ENCODE data around the gene VWA3A. TPM values are rescaled to one million over a fixed set of nuclear protein-coding genes. Genes with fewer than 3 reads are reported as not detected.

VWA3A gene
- total RNA-seq, 2 donors from 2014 or later: 0.67 TPM; not detected in 1

- Mint-ChIP-seq H3K27me3 (no peaks in the 10 kb centered on the region), H3K9me3 (peaks cover 3% of the 10 kb centered on the region), H3K27ac (no peak overlapping the region), H3K4me1 (ENCODE audit: low read depth in 2 of 2) (peaks cover 25 to 26% of the 10 kb centered on the region in 2 donors), H3K4me3 (no peak overlapping the region), H3K36me3 (no peaks in the 10 kb centered on the region)
- ATAC-seq (no peak), DNase-seq (ENCODE audit: low spot score) (no peak)
Observed at GRCh38 chr16:22198547-22199293, 106.4 kb downstream of the VWA3A start.

GRCh38 chr16:22202261-22202637 is 109.9 kb downstream of the VWA3A start:
- DNase-seq (ENCODE audit: low spot score) (no peak), ATAC-seq (no peak)
- Mint-ChIP-seq H3K36me3 (no peaks in the 10 kb centered on the region), H3K27me3 (no peaks in the 10 kb centered on the region), H3K4me1 (ENCODE audit: low read depth in 2 of 2) (peaks cover 6 to 14% of the 10 kb centered on the region in 2 donors), H3K27ac (no peak overlapping the region), H3K9me3 (no peaks in the 10 kb centered on the region), H3K4me3 (no peak overlapping the region)

- DNase-seq (ENCODE audit: low spot score): no peak
- H3K9me3 Mint-ChIP-seq: no peaks in the 10 kb centered on the region
- no peaks in the 10 kb centered on the region for H3K36me3 Mint-ChIP-seq
- no peak for ATAC-seq
- no peaks in the 10 kb centered on the region for H3K27me3 Mint-ChIP-seq
- no peak overlapping the region for H3K4me3 Mint-ChIP-seq
- no peak overlapping the region for H3K27ac Mint-ChIP-seq
- peaks cover 12 to 22% of the 10 kb centered on the region in 2 donors for H3K4me1 Mint-ChIP-seq (ENCODE audit: low read depth in 2 of 2)
Observed at GRCh38 chr16:22203091-22203490, 110.8 kb downstream of the VWA3A start.

GRCh38 chr16:22204091-22204655 is 111.8 kb downstream of the VWA3A start:
- Mint-ChIP-seq H3K4me3 (no peak overlapping the region), H3K9me3 (no peaks in the 10 kb centered on the region), H3K27ac (no peak overlapping the region), H3K27me3 (no peaks in the 10 kb centered on the region), H3K36me3 (no peaks in the 10 kb centered on the region), H3K4me1 (ENCODE audit: low read depth in 2 of 2) (peaks cover 12 to 19% of the 10 kb centered on the region in 2 donors)
- DNase-seq (ENCODE audit: low spot score) (no peak), ATAC-seq (no peak)

GRCh38 chr16:22205577-22206012 is 113.3 kb downstream of the VWA3A start:
- Mint-ChIP-seq H3K27me3 (no peaks in the 10 kb centered on the region), H3K27ac (peak overlapping the region; percentile 33 to 73), H3K9me3 (no peaks in the 10 kb centered on the region), H3K4me3 (peak overlapping the region; percentile 81), H3K36me3 (no peaks in the 10 kb centered on the region), H3K4me1 (ENCODE audit: low read depth in 2 of 2) (peaks cover 12 to 24% of the 10 kb centered on the region in 2 donors)
- DNase-seq (ENCODE audit: low spot score) (no peak), ATAC-seq (no peak)

GRCh38 chr16:22206013-22206841 is 113.9 kb downstream of the VWA3A start, which contains the start of gene EEF2K:
Gene EEF2K, plus strand, starts transcription at chr16:22206278. Its CDS starts 19,452 bp downstream, at chr16:22225730.
- H3K4me3 Mint-ChIP-seq: peak within 1 kb of the TSS; percentile 81
- peak; percentile 92 to 94 for ATAC-seq
- H3K36me3 Mint-ChIP-seq: no peaks in the 10 kb centered on the region
- H3K9me3 Mint-ChIP-seq: no peaks in the 10 kb centered on the region
- H3K27me3 Mint-ChIP-seq: no peaks in the 10 kb centered on the region
- peak; percentile 84 for DNase-seq (ENCODE audit: low spot score)
- H3K4me1 Mint-ChIP-seq (ENCODE audit: low read depth in 2 of 2): peaks cover 12 to 28% of the 10 kb centered on the region in 2 donors
- H3K27ac Mint-ChIP-seq: peak within 1 kb of the TSS; percentile 68 to 94

Other genes starting within 250 kb of the VWA3A start
- gene NPIPB4, start 234.8 kb upstream of the VWA3A start, total RNA-seq: 100 to 1,000 TPM; 283 to 712 TPM
- 100 to 1,000 TPM; 204 to 261 TPM for gene UQCRC2, start 139.2 kb upstream of the VWA3A start, total RNA-seq
- gene PDZD9, start 91.4 kb upstream of the VWA3A start, total RNA-seq: not detected
- 10 to 100 TPM; 10.9 to 14.1 TPM for gene MOSMO, start 84.4 kb upstream of the VWA3A start, total RNA-seq
- gene SDR42E2, start 70.0 kb downstream of the VWA3A start, total RNA-seq: under 1 TPM in 1 of 2 donors, not detected in 1; 0.22 TPM
- gene EEF2K, start 113.7 kb downstream of the VWA3A start, total RNA-seq: 10 to 100 TPM; 13.7 to 42.6 TPM
- gene POLR3E, start 204.9 kb downstream of the VWA3A start, total RNA-seq: 100 to 1,000 TPM in 1 of 2 donors, 10 to 100 TPM in 1; 54.7 to 114 TPM